Keratinocyte (primary cell): ENCODE results near the gene SLC17A2. TPM values are rescaled to one million over a fixed set of nuclear protein-coding genes. Genes with fewer than 3 reads are reported as not detected.

Experiments
- DNase-seq: peaks from one replicate; pipeline ENCODE4 v3.0.0-alpha.2; 2011; ENCODE audit warnings: low read depth, missing footprints, low spot score
- FAIRE-seq: peaks from 2 replicates; lab custom pipeline; 2011; peaks lifted over from hg19 to GRCh38; lab: Jason Lieb, UNC
- H2AFZ ChIP-seq: 2 replicates; pipeline ENCODE4 v1.6.0; 2012; ENCODE audit warnings: low read length, control low read depth, inconsistent platforms; ENCODE audit not compliant: control insufficient read depth
- H3K27ac ChIP-seq: 2 replicates; pipeline ENCODE4 v1.5.1; 2011; ENCODE audit warnings: low read length; ENCODE audit not compliant: control insufficient read depth, insufficient read depth
- H3K27me3 ChIP-seq: 3 replicates; pipeline ENCODE4 v1.6.0; 2011; ENCODE audit warnings: low read length; ENCODE audit not compliant: control insufficient read depth, insufficient read depth; ENCODE audit errors: extremely low read depth
- H3K36me3 ChIP-seq, 2 experiments: 2 replicates in 1 of 2; 3 replicates in 1 of 2; pipeline ENCODE4 v1.5.1; 2011; ENCODE audit warnings: low read length in 2 of 2, mild to moderate bottlenecking in 1 of 2; ENCODE audit not compliant: control insufficient read depth in 2 of 2, insufficient read depth in 2 of 2; ENCODE audit errors: extremely low read depth in 1 of 2
- H3K4me1 ChIP-seq: 3 replicates; pipeline ENCODE4 v1.5.1; 2011; ENCODE audit warnings: low read length; ENCODE audit not compliant: control insufficient read depth, insufficient read depth; ENCODE audit errors: extremely low read depth
- H3K4me2 ChIP-seq: 3 replicates; pipeline ENCODE4 v1.6.0; 2011; ENCODE audit warnings: low read depth, low read length; ENCODE audit not compliant: control insufficient read depth, insufficient read depth; ENCODE audit errors: extremely low read depth
- H3K4me3 ChIP-seq, 3 experiments: fragments of 200-600 bp in 1 of 3; sonication (generic) in 1 of 3; 2 replicates in 2 of 3; 3 replicates in 1 of 3; pipeline ENCODE4 v1.5.1; 2011 to 2016; ENCODE audit warnings: low read length in 3 of 3, mild to moderate bottlenecking in 3 of 3, control low read depth in 2 of 3, inconsistent platforms in 1 of 3, low read depth in 1 of 3, mixed read lengths in 1 of 3, mixed run types in 1 of 3, moderate library complexity in 1 of 3; ENCODE audit not compliant: control insufficient read depth in 2 of 3, insufficient read depth in 2 of 3; ENCODE audit errors: extremely low read depth in 1 of 3
- H3K79me2 ChIP-seq: 2 replicates; pipeline ENCODE4 v1.6.0; 2012; ENCODE audit warnings: low read length; ENCODE audit not compliant: control insufficient read depth, insufficient read depth
- H3K9ac ChIP-seq: 3 replicates; pipeline ENCODE4 v1.6.0; 2011; ENCODE audit warnings: low read length; ENCODE audit not compliant: control insufficient read depth, insufficient read depth; ENCODE audit errors: extremely low read depth
- H3K9me1 ChIP-seq: 3 replicates; pipeline ENCODE4 v1.6.0; 2011; ENCODE audit warnings: low read length; ENCODE audit not compliant: control insufficient read depth, insufficient read depth; ENCODE audit errors: extremely low read depth
- H3K9me3 ChIP-seq: 2 replicates; pipeline ENCODE4 v1.5.1; 2012; ENCODE audit warnings: low read depth, low read length; ENCODE audit not compliant: control insufficient read depth
- H4K20me1 ChIP-seq: 3 replicates; pipeline ENCODE4 v1.6.0; 2011; ENCODE audit warnings: low read length; ENCODE audit not compliant: control insufficient read depth, insufficient read depth; ENCODE audit errors: extremely low read depth
- CTCF ChIP-seq, 3 experiments: IDR thresholded peaks in 1 of 3; conservative IDR thresholded peaks in 1 of 3; optimal IDR thresholded peaks in 1 of 3; 2 replicates in 2 of 3; 3 replicates in 1 of 3; pipeline versions ENCODE3 to v1.5.1; 2011; ENCODE audit warnings: low read length in 3 of 3, mild to moderate bottlenecking in 3 of 3, moderate library complexity in 2 of 3, control low read depth in 1 of 3, inconsistent platforms in 1 of 3; ENCODE audit not compliant: insufficient read depth in 2 of 3; ENCODE audit errors: extremely low read depth in 1 of 3
- EZH2 ChIP-seq: IDR thresholded peaks from one replicate; pipeline ENCODE4 v1.6.1; 2012; ENCODE audit warnings: inconsistent platforms, mild to moderate bottlenecking, low read length, moderate library complexity
- dilution Hi-C: fragments of 300-500 bp; cut with MboI; formaldehyde crosslinking; loops from one replicate; pipeline ENCODE4 v1.7.0; 2020; ENCODE audit warnings: low sequenced_read_pairs; ENCODE audit not compliant: extremely low pct_ligation_motif_present
- polyA plus RNA-seq, 5 experiments: library from polyadenylated mRNA; depleted of rRNA in 3 of 5; stranded (reverse) in 3 of 5; stranded (forward) in 1 of 5; unstranded in 1 of 5; fragments of >200 nt; gene quantifications; 1 replicate in 1 of 5; 2 replicates in 3 of 5; 3 replicates in 1 of 5; pipeline versions ENCODE4 v1.2.1 to v1.2.3, GENCODE V29; 2011 to 2012; ENCODE audit warnings: missing spikeins in 2 of 5, low read depth in 1 of 5, low replicate concordance in 1 of 5

The SLC17A2 gene
- polyA plus RNA-seq, 1 donor (not counting 4 experiments of a cell fraction or from before 2014, with no cell fraction given), result not detected

- no peaks in the 10 kb centered on the region for H4K20me1 ChIP-seq
- H2AFZ ChIP-seq, result no peak overlapping the region
- H3K4me3 ChIP-seq, result no peak overlapping the region
- TF ChIP-seq CTCF (optimal IDR thresholded peaks at IDR 0.05 in 1 of 3, IDR thresholded peaks at IDR 0.05 in 1 of 3, conservative IDR thresholded peaks at IDR 0.05 in 1 of 3; ENCODE audit: extremely low read depth in 1 of 3, insufficient read depth in 2 of 3, low read length in 3 of 3) (no peak), EZH2 (no peak)
- H3K79me2 ChIP-seq, result no peaks in the 10 kb centered on the region
- H3K36me3 ChIP-seq, result no peaks in the 10 kb centered on the region
- DNase-seq, result no peak
- no peaks in the 10 kb centered on the region for H3K9me1 ChIP-seq
- no peaks in the 10 kb centered on the region for H3K4me1 ChIP-seq
- no peak overlapping the region for H3K27ac ChIP-seq
- H3K9me3 ChIP-seq, result no peaks in the 10 kb centered on the region
- dilution Hi-C loops, result no loop called here
- H3K4me2 ChIP-seq, result no peak overlapping the region
- FAIRE-seq, result no peak
- no peak overlapping the region for H3K9ac ChIP-seq
- no peaks in the 10 kb centered on the region for H3K27me3 ChIP-seq
Observed at GRCh38 chr6:25935953-25936352, 5.5 kb upstream of the SLC17A2 start.

GRCh38 chr6:25934735-25935313, 4.3 kb upstream of the SLC17A2 start:
- Histone ChIP-seq H3K4me2 (no peak overlapping the region), H3K79me2 (no peaks in the 10 kb centered on the region), H2AFZ (no peak overlapping the region), H3K9me1 (no peaks in the 10 kb centered on the region), H3K9ac (no peak overlapping the region), H3K4me3 (no peak overlapping the region), H3K36me3 (no peaks in the 10 kb centered on the region), H3K4me1 (no peaks in the 10 kb centered on the region), H3K27me3 (no peaks in the 10 kb centered on the region), H4K20me1 (no peaks in the 10 kb centered on the region), H3K9me3 (no peaks in the 10 kb centered on the region), H3K27ac (no peak overlapping the region)
- no peak for FAIRE-seq
- dilution Hi-C loops, result no loop called here
- no peak for DNase-seq
- no peak for TF ChIP-seq CTCF (optimal IDR thresholded peaks at IDR 0.05 in 1 of 3, IDR thresholded peaks at IDR 0.05 in 1 of 3, conservative IDR thresholded peaks at IDR 0.05 in 1 of 3; ENCODE audit: extremely low read depth in 1 of 3, insufficient read depth in 2 of 3, low read length in 3 of 3)
- no peak for TF ChIP-seq EZH2
